ENCODE measurements around the gene SDSL.

SDSL gene

GRCh38 chr12:113396828-113397496 lies 25.2 kb upstream of the SDSL start:
- DNase-seq = no peak

GRCh38 chr12:113397497-113398197 lies 24.5 kb upstream of the SDSL start:
- no peak for DNase-seq

- no peak for DNase-seq
Measured at GRCh38 chr12:113398346-113399290, 23.6 kb upstream of the SDSL start.

GRCh38 chr12:113399490-113399889 lies 22.7 kb upstream of the SDSL start:
- no peak for DNase-seq

GRCh38 chr12:113400362-113400761 lies 21.8 kb upstream of the SDSL start:
- no peak for DNase-seq

- no peak for DNase-seq
Measured at GRCh38 chr12:113401066-113402000, 20.8 kb upstream of the SDSL start.

- no peak for DNase-seq
Measured at GRCh38 chr12:113402586-113403260, 19.5 kb upstream of the SDSL start.

GRCh38 chr12:113403435-113404415 lies 18.5 kb upstream of the SDSL start, which contains the start of gene SDS:
Gene SDS (minus strand): TSS chr12:113403887. CDS start chr12:113399708, 4,179 bp downstream.
- no peak for DNase-seq

- no peak for DNase-seq
Measured at GRCh38 chr12:113405694-113406093, 16.5 kb upstream of the SDSL start.

GRCh38 chr12:113407931-113408600 lies 14.1 kb upstream of the SDSL start:
- DNase-seq = no peak

GRCh38 chr12:113408756-113409298 lies 13.4 kb upstream of the SDSL start:
- DNase-seq = no peak

- DNase-seq = no peak
Measured at GRCh38 chr12:113409462-113410124, 12.6 kb upstream of the SDSL start.

- DNase-seq = no peak
Measured at GRCh38 chr12:113413488-113413939, 8.7 kb upstream of the SDSL start.

- no peak for DNase-seq
Measured at GRCh38 chr12:113414519-113415038, 7.6 kb upstream of the SDSL start.

GRCh38 chr12:113416091-113416754 lies 6.0 kb upstream of the SDSL start:
- DNase-seq = no peak

- no peak for DNase-seq
Measured at GRCh38 chr12:113418213-113418879, 3.8 kb upstream of the SDSL start.

GRCh38 chr12:113420996-113421595 lies 1.1 kb upstream of the SDSL start:
- DNase-seq = no peak

All from CD4-positive, alpha-beta T cell treated with Interleukin-12 subunit alpha and Interleukin-12 subunit beta, for 1 hour (primary cell).